ENCODE data around the gene CREB3L1.
"Not testable (repeated sequence)": the region's sequence is repeated elsewhere in the genome, so short reads cannot be mapped to it uniquely, and the experiment has no call there.

The CREB3L1 gene

GRCh38 chr11:46295312-46296058, 18.0 kb downstream of the CREB3L1 start:
- DNase-seq (ENCODE audit: extremely low read depth in 1 of 2, low read depth in 1 of 2), result peak; percentile 39 to 57

GRCh38 chr11:46296059-46296527, 18.6 kb downstream of the CREB3L1 start:
- no peak for DNase-seq (ENCODE audit: extremely low read depth in 1 of 2, low read depth in 1 of 2)

GRCh38 chr11:46296528-46297448, 19.3 kb downstream of the CREB3L1 start:
- no peak for DNase-seq (ENCODE audit: extremely low read depth in 1 of 2, low read depth in 1 of 2)

- DNase-seq (ENCODE audit: extremely low read depth in 1 of 2, low read depth in 1 of 2), result no peak
These were observed 21.4 kb downstream of the CREB3L1 start for GRCh38 chr11:46298699-46299433.

GRCh38 chr11:46299451-46299961, 22.0 kb downstream of the CREB3L1 start:
- DNase-seq (ENCODE audit: extremely low read depth in 1 of 2, low read depth in 1 of 2), result no peak

GRCh38 chr11:46300270-46300669, 22.8 kb downstream of the CREB3L1 start:
- no peak for DNase-seq (ENCODE audit: extremely low read depth in 1 of 2, low read depth in 1 of 2)

GRCh38 chr11:46302866-46303265, 25.4 kb downstream of the CREB3L1 start:
- no peak for DNase-seq (ENCODE audit: extremely low read depth in 1 of 2, low read depth in 1 of 2)

- not testable (repeated sequence) for DNase-seq (ENCODE audit: extremely low read depth in 1 of 2, low read depth in 1 of 2)
These were observed 26.6 kb downstream of the CREB3L1 start for GRCh38 chr11:46304036-46304435.

- no peak for DNase-seq (ENCODE audit: extremely low read depth in 1 of 2, low read depth in 1 of 2)
These were observed 27.2 kb downstream of the CREB3L1 start for GRCh38 chr11:46304605-46305179.

GRCh38 chr11:46305295-46305694, 27.8 kb downstream of the CREB3L1 start:
- DNase-seq (ENCODE audit: extremely low read depth in 1 of 2, low read depth in 1 of 2), result no peak

- no peak for DNase-seq (ENCODE audit: extremely low read depth in 1 of 2, low read depth in 1 of 2)
These were observed 28.9 kb downstream of the CREB3L1 start for GRCh38 chr11:46306296-46306853.

GRCh38 chr11:46307369-46307768, 29.9 kb downstream of the CREB3L1 start:
- no peak for DNase-seq (ENCODE audit: extremely low read depth in 1 of 2, low read depth in 1 of 2)

GRCh38 chr11:46307785-46308341, 30.4 kb downstream of the CREB3L1 start:
- no peak for DNase-seq (ENCODE audit: extremely low read depth in 1 of 2, low read depth in 1 of 2)

GRCh38 chr11:46308631-46309419, 31.4 kb downstream of the CREB3L1 start:
- DNase-seq (ENCODE audit: extremely low read depth in 1 of 2, low read depth in 1 of 2), result peak in 1 of 2 donors; percentile 51

- DNase-seq (ENCODE audit: extremely low read depth in 1 of 2, low read depth in 1 of 2), result no peak
These were observed 32.4 kb downstream of the CREB3L1 start for GRCh38 chr11:46309814-46310259.

GRCh38 chr11:46315033-46315738, 37.7 kb downstream of the CREB3L1 start:
- peak; percentile 42 to 56 for DNase-seq (ENCODE audit: extremely low read depth in 1 of 2, low read depth in 1 of 2)

- no peak for DNase-seq (ENCODE audit: extremely low read depth in 1 of 2, low read depth in 1 of 2)
These were observed 38.5 kb downstream of the CREB3L1 start for GRCh38 chr11:46315783-46316563.

- no peak for DNase-seq (ENCODE audit: extremely low read depth in 1 of 2, low read depth in 1 of 2)
These were observed 41.6 kb downstream of the CREB3L1 start for GRCh38 chr11:46319074-46319453.
